ENCODE measurements around the gene BCLAF3. TPM values are rescaled to one million over a fixed set of nuclear protein-coding genes. Genes with fewer than 3 reads are reported as not detected.

BCLAF3 gene
- total and polyA plus RNA-seq, 7 experiments from 2014 or later, result 2.3 to 14.1 (median 7.0) TPM

DNA sequence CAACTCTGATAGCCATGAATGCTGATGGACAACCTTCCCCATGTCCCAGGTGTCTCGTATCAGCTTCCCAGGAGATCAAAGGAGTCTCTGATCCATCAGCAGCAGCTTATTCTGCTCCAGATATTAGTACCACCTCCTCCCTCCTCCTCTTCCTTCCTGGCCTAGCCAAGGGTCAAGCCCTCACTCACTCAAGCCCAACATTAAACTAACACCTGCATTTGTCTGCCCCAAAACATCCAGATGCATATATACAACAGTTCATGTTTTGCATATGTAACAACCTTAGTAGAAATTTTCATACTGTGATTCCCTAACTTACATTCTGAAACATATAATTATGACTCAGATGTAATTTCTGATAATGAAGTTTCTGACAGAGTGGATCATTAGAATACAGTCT is 29.9 kb downstream of the BCLAF3 start:
- Mint-ChIP-seq H3K4me3 (no peak overlapping the region), H3K4me1 (peaks cover 0 to 12% (median 4%) of the 10 kb centered on the region in 7 donors), H3K27ac (no peak overlapping the region), H3K27me3 (no peaks in the 10 kb centered on the region), H3K36me3 (peaks cover 0 to 19% (median 13%) of the 10 kb centered on the region in 5 donors), H3K9me3 (no peaks in the 10 kb centered on the region)
- H3K36me3 ChIP-seq (ENCODE audit: control insufficient read depth in 2 of 3, insufficient read depth in 3 of 3, low read length in 3 of 3), result peaks cover 0 to 3% (median 0%) of the 10 kb centered on the region in 3 experiments
- POLR2A ChIA-PET, result no interaction called here
- no peaks in the 10 kb centered on the region for H3K9me3 ChIP-seq (ENCODE audit: control insufficient read depth in 2 of 3, low read length in 3 of 3)
- H3K27me3 ChIP-seq (ENCODE audit: control insufficient read depth in 2 of 2, insufficient read depth in 2 of 2, low read length in 2 of 2), result no peaks in the 10 kb centered on the region
- CTCF ChIA-PET, result no interaction called here
- no peak overlapping the region for H3K4me3 ChIP-seq (ENCODE audit: low read length)
- no peaks in the 10 kb centered on the region for H3K4me1 ChIP-seq (ENCODE audit: control insufficient read depth in 2 of 2, insufficient read depth in 2 of 2, low read length in 2 of 2)
- no peak for DNase-seq
- no peak overlapping the region for H3K27ac ChIP-seq (ENCODE audit: low read depth, low read length)
- intact Hi-C loops (cut with micrococcal nuclease), result no loop called here
- no peak for ATAC-seq

DNA sequence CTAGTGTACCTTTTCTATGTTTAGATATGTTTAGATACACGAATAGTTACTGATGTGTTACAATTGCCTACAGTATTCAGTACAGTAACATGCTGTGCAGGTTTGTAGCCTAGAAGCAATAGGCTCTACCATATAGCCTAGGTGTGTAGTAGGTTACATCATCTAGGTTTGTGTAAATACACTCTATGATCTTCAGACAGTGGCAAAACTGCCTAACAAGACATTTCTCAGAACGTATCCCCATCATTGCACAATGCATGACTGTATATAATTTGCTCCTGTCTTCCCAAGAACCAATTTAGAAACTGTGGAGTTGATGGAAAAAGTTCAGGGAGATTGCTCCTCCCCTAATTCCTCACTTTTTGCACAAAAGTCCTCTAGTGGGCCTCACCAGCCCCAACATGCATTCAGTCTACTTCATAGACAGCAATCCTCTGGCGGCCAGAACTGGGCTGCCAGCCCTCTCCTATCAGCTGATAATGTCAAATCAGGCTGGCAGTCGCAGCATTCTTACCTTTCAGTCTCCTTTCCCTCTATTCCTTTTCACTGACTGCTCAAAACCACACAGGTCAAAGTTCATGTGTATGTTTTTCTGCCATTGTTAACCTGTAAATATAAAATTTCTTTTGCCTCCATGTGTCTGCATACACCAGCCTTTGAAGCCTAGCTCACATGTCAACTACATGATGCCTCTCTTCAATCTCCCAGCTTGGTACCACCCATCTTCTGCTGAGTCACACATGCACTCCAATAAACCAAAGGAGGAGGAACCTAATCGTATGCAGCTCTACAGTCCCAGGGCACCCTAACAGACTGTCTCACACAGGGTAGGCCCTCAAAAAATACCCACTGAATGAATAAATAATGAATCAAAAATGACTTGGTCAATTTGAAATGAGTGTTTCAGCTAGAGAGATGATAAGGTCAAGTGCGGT is 32.0 kb downstream of the BCLAF3 start:
- Mint-ChIP-seq H3K4me1 (peaks cover 0 to 10% (median 3%) of the 10 kb centered on the region in 7 donors), H3K4me3 (no peak overlapping the region), H3K36me3 (peaks cover 0 to 14% (median 5%) of the 10 kb centered on the region in 5 donors), H3K9me3 (no peaks in the 10 kb centered on the region), H3K27ac (no peak overlapping the region), H3K27me3 (no peaks in the 10 kb centered on the region)
- intact Hi-C loops (cut with micrococcal nuclease), result no loop called here
- no peaks in the 10 kb centered on the region for H3K27me3 ChIP-seq (ENCODE audit: control insufficient read depth in 2 of 2, insufficient read depth in 2 of 2, low read length in 2 of 2)
- H3K4me3 ChIP-seq (ENCODE audit: low read length), result no peak overlapping the region
- POLR2A ChIA-PET, result no interaction called here
- DNase-seq, result no peak
- CTCF ChIA-PET, result interaction anchor here (0.7 kb wide), 1 partner anchor 54 kb away, joined by 3 read pairs; no protein-coding TSS in a partner anchor
- H3K36me3 ChIP-seq (ENCODE audit: control insufficient read depth in 2 of 3, insufficient read depth in 3 of 3, low read length in 3 of 3), result no peaks in the 10 kb centered on the region
- no peak overlapping the region for H3K27ac ChIP-seq (ENCODE audit: low read depth, low read length)
- H3K4me1 ChIP-seq (ENCODE audit: control insufficient read depth in 2 of 2, insufficient read depth in 2 of 2, low read length in 2 of 2), result no peaks in the 10 kb centered on the region
- no peaks in the 10 kb centered on the region for H3K9me3 ChIP-seq (ENCODE audit: control insufficient read depth in 2 of 3, low read length in 3 of 3)
- ATAC-seq, result no peak

DNA sequence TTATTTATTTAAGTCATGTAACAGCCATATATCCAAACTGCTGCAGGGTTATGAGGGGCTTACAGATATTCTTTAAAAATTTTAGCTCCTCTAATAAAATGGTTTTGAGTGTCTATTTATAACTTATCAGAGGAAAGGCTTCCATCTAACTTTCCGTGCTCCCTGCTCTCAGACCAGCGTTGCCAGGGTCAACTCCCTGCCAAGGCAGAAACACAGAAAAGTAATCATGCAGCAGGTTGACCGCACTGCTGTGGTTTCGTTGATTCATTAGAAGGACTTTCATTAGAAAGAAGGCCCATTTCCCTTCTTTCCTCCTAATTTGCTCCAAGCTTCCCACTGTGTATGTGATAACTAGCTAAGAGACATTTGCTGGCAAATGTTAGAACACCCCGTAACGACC is 33.9 kb downstream of the BCLAF3 start:
- Histone ChIP-seq H3K36me3 (ENCODE audit: control insufficient read depth in 2 of 3, insufficient read depth in 3 of 3, low read length in 3 of 3) (no peaks in the 10 kb centered on the region), H3K9me3 (ENCODE audit: control insufficient read depth in 2 of 3, low read length in 3 of 3) (no peaks in the 10 kb centered on the region), H3K4me3 (ENCODE audit: low read length) (no peak overlapping the region), H3K4me1 (ENCODE audit: control insufficient read depth in 2 of 2, insufficient read depth in 2 of 2, low read length in 2 of 2) (no peaks in the 10 kb centered on the region), H3K27ac (ENCODE audit: low read depth, low read length) (no peak overlapping the region), H3K27me3 (ENCODE audit: control insufficient read depth in 2 of 2, insufficient read depth in 2 of 2, low read length in 2 of 2) (no peaks in the 10 kb centered on the region)
- Mint-ChIP-seq H3K27ac (no peak overlapping the region), H3K4me3 (no peak overlapping the region), H3K27me3 (no peaks in the 10 kb centered on the region), H3K36me3 (peaks cover 0 to 19% (median 11%) of the 10 kb centered on the region in 5 donors), H3K4me1 (peaks cover 0 to 10% (median 3%) of the 10 kb centered on the region in 7 donors), H3K9me3 (no peaks in the 10 kb centered on the region)
- ATAC-seq (no peak), DNase-seq (no peak)
- ChIA-PET CTCF (no interaction called here), POLR2A (no interaction called here)
- intact Hi-C loops (cut with micrococcal nuclease), result no loop called here

DNA sequence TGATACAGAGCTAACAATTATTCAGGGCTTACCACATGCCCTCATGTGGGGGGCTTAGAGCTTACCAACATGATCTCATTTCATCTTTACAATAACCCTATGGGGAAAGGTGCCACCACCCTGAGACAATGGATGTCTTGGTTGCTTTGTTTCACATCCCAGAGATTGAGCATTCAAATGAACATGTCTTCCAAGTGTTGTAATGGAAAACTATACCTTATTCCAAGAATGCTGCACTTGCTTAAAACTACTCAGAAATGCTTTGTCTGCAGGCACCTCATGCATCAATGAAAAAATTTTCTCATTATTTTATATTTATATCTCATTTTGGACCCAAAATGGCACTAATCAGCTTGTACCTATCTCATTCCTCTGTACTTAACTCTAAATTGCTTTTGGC is 34.6 kb downstream of the BCLAF3 start:
- H3K4me1 ChIP-seq (ENCODE audit: control insufficient read depth in 2 of 2, insufficient read depth in 2 of 2, low read length in 2 of 2), result no peaks in the 10 kb centered on the region
- no peak overlapping the region for H3K4me3 ChIP-seq (ENCODE audit: low read length)
- no peaks in the 10 kb centered on the region for H3K27me3 ChIP-seq (ENCODE audit: control insufficient read depth in 2 of 2, insufficient read depth in 2 of 2, low read length in 2 of 2)
- no peaks in the 10 kb centered on the region for H3K36me3 ChIP-seq (ENCODE audit: control insufficient read depth in 2 of 3, insufficient read depth in 3 of 3, low read length in 3 of 3)
- Mint-ChIP-seq H3K36me3 (peaks cover 0 to 19% (median 11%) of the 10 kb centered on the region in 5 donors), H3K9me3 (no peaks in the 10 kb centered on the region), H3K4me3 (no peak overlapping the region), H3K4me1 (peaks cover 0 to 10% (median 3%) of the 10 kb centered on the region in 7 donors), H3K27ac (no peak overlapping the region), H3K27me3 (no peaks in the 10 kb centered on the region)
- POLR2A ChIA-PET, result no interaction called here
- intact Hi-C loops (cut with micrococcal nuclease), result no loop called here
- ATAC-seq (no peak), DNase-seq (no peak)
- H3K27ac ChIP-seq (ENCODE audit: low read depth, low read length), result no peak overlapping the region
- CTCF ChIA-PET, result no interaction called here
- no peaks in the 10 kb centered on the region for H3K9me3 ChIP-seq (ENCODE audit: control insufficient read depth in 2 of 3, low read length in 3 of 3)

DNA sequence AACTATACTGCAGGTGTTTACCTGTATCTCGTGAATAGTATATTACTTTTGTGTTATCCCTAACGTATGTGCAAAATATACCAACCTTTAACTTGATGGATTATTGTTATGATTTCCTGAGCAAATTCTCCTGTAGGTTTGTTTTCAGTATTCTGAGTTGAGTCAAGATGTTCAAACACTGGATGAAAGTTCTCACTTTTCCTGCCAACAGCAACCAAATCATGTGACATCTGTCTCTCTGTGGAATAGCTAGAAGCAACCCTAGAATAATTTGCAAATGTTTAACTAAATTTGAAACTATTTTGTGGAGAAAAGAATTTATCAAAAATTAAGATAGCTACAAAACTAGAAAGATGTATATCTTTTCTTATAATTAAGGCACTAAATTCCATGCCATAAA is 35.6 kb downstream of the BCLAF3 start:
- Mint-ChIP-seq H3K9me3 (no peaks in the 10 kb centered on the region), H3K4me3 (no peak overlapping the region), H3K27ac (no peak overlapping the region), H3K36me3 (peaks cover 0 to 24% (median 11%) of the 10 kb centered on the region in 5 donors), H3K27me3 (no peaks in the 10 kb centered on the region), H3K4me1 (peaks cover 0 to 5% (median 0%) of the 10 kb centered on the region in 7 donors)
- Histone ChIP-seq H3K27me3 (ENCODE audit: control insufficient read depth in 2 of 2, insufficient read depth in 2 of 2, low read length in 2 of 2) (no peaks in the 10 kb centered on the region), H3K27ac (ENCODE audit: low read depth, low read length) (no peak overlapping the region), H3K4me3 (ENCODE audit: low read length) (no peak overlapping the region), H3K4me1 (ENCODE audit: control insufficient read depth in 2 of 2, insufficient read depth in 2 of 2, low read length in 2 of 2) (no peaks in the 10 kb centered on the region), H3K36me3 (ENCODE audit: control insufficient read depth in 2 of 3, insufficient read depth in 3 of 3, low read length in 3 of 3) (no peaks in the 10 kb centered on the region), H3K9me3 (ENCODE audit: control insufficient read depth in 2 of 3, low read length in 3 of 3) (no peaks in the 10 kb centered on the region)
- DNase-seq, result no peak
- ChIA-PET POLR2A (no interaction called here), CTCF (no interaction called here)
- intact Hi-C loops (cut with micrococcal nuclease), result no loop called here
- ATAC-seq, result no peak

DNA sequence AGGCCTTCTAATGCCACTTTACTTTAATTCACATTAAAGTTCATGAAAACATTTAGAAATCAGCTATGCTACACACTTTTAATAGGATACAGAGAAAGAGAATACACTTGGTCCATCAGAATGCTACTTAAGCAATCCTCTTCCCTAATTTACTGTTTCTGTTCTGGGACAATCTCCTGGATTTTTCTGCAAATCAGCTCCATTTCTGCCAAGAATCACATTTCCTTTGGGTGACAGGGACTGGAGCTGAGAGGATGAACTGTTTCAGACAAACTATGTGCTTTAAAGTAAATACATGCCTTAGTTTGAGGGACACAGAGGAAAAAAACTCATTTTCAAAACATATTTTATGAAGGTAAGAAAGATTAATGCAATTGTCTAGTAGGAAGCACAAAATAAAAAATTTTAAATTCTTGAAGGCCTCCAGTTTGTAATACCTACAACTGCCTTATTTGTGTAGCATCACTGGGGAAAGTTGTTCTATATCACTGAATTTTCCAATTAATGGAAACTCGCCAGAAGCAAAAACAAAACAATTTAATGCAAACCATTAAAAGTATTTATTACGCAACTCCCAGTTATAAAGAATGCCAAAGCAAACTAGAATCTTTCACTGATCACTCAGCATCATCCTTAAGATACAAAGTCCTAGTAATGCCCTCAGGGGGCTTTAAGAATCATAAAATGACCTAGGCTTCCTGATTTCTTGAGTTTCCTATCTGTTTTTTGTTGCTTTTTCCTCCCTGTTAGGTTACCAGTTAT is 36.3 kb downstream of the BCLAF3 start:
- Histone ChIP-seq H3K27ac (ENCODE audit: low read depth, low read length) (no peak overlapping the region), H3K4me1 (ENCODE audit: control insufficient read depth in 2 of 2, insufficient read depth in 2 of 2, low read length in 2 of 2) (no peaks in the 10 kb centered on the region), H3K27me3 (ENCODE audit: control insufficient read depth in 2 of 2, insufficient read depth in 2 of 2, low read length in 2 of 2) (no peaks in the 10 kb centered on the region), H3K4me3 (ENCODE audit: low read length) (no peak overlapping the region), H3K9me3 (ENCODE audit: control insufficient read depth in 2 of 3, low read length in 3 of 3) (no peaks in the 10 kb centered on the region), H3K36me3 (ENCODE audit: control insufficient read depth in 2 of 3, insufficient read depth in 3 of 3, low read length in 3 of 3) (no peaks in the 10 kb centered on the region)
- H3K9me3 Mint-ChIP-seq, result no peaks in the 10 kb centered on the region
- ChIA-PET CTCF (no interaction called here), POLR2A (no interaction called here)
- no peak overlapping the region for H3K27ac Mint-ChIP-seq
- peaks cover 0 to 26% (median 12%) of the 10 kb centered on the region in 5 donors for H3K36me3 Mint-ChIP-seq
- no peaks in the 10 kb centered on the region for H3K27me3 Mint-ChIP-seq
- intact Hi-C loops (cut with micrococcal nuclease), result no loop called here
- DNase-seq (no peak), ATAC-seq (no peak)
- H3K4me3 Mint-ChIP-seq, result no peak overlapping the region
- peaks cover 0 to 5% (median 0%) of the 10 kb centered on the region in 7 donors for H3K4me1 Mint-ChIP-seq
